AG09309 (cell line): Measurements from ENCODE around the gene VPS45.
A peak's percentile ranks its signal among the peaks of the same experiment; 100 is the strongest.

Source experiments
- DNase-seq: peaks from one replicate; pipeline ENCODE4 v3.0.0-alpha.2; 2010; ENCODE audit warnings: low read depth
- H3K4me3 ChIP-seq: 2 replicates; pipeline ENCODE4 v1.5.1; 2011; ENCODE audit warnings: mild to moderate bottlenecking, low read depth, low read length, moderate library complexity; ENCODE audit not compliant: control insufficient read depth
- TF ChIP-seq, protein P1 (sequence below): IDR thresholded peaks from 2 replicates; pipeline ENCODE4 v1.5.1; 2011; ENCODE audit warnings: mild to moderate bottlenecking, low read depth, low read length, inconsistent platforms; ENCODE audit not compliant: insufficient read depth, control insufficient read depth; ENCODE audit errors: missing control alignments

VPS45 gene

DNA sequence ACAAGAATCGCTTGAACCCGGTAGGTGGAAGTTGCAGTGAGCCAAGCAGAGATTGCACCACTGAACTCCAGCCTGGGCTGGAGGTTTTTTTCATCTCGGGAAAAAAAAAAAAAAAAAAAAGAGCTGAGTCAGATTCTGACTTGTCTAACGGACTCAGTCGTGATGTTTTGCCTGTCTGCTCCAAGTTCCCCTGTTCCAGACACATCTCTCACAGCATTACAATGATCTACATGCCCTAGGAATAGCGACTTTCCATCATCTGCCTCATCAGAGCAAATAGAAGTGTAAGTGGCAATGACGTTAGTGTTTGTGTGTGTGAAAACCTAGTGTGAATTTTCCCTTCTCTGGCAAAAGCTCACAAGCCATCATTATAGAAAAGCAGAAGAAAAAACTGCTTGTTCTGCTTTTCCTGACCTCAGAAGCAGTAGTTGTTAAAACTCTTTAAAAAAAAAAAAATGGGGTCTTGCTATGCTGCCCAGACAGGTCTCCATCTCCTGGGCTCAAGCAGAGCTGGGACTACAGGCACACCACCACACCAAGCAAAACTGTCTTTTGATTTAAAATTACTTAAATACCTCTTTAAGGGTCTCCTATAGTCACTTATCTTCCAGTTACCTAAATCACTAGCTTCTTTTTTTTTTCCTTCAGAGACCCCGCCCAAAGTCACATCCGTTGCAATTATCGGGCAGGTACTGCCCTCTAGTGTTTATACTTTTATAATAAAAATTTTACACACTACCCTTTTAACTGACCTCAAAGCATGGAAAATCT, 119.4 kb downstream of the VPS45 start:
- TF ChIP-seq, protein P1, sequence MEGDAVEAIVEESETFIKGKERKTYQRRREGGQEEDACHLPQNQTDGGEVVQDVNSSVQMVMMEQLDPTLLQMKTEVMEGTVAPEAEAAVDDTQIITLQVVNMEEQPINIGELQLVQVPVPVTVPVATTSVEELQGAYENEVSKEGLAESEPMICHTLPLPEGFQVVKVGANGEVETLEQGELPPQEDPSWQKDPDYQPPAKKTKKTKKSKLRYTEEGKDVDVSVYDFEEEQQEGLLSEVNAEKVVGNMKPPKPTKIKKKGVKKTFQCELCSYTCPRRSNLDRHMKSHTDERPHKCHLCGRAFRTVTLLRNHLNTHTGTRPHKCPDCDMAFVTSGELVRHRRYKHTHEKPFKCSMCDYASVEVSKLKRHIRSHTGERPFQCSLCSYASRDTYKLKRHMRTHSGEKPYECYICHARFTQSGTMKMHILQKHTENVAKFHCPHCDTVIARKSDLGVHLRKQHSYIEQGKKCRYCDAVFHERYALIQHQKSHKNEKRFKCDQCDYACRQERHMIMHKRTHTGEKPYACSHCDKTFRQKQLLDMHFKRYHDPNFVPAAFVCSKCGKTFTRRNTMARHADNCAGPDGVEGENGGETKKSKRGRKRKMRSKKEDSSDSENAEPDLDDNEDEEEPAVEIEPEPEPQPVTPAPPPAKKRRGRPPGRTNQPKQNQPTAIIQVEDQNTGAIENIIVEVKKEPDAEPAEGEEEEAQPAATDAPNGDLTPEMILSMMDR, result peak; percentile 32
- H3K4me3 ChIP-seq, result no peak overlapping the region
- DNase-seq, result peak; percentile 17

DNA sequence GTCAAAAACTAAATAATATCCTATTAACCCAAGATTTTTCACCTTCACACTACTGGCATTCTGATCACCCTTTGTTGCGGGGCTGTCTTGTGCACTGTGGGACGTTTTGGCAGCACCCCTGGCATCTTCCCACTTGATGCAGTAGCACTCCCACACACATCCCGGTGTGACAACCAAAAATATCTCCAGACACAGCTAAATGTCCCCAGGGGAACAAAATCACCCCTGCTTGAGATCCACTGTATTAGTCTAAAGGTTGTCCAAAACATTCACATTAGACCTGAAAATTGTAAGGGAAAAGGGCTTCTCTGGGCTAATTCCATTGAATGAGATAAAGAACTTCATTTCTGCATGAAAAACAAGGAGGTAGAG, 120.0 kb downstream of the VPS45 start:
- DNase-seq, result no peak
- H3K4me3 ChIP-seq, result no peak overlapping the region
- TF ChIP-seq, protein P1, result no peak

DNA sequence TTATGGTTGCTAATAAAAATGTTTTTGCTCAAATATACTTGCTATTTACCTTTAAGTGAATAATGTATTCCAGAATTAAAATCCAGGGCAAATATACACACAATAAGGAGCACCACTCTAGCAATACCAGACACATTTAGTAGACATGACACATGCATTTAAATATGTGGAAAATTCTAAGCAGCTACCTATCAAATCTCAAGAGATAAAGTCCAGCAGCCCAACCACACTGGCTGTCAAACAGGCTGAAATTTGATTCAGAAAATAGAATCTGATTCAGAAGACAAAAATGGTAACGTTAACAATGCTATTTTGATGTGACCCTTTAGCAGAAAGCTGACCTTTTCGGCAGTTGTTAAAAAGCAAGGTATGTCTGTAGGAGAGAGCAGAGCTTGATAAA, 124.4 kb downstream of the VPS45 start:
- peak; percentile 49 for DNase-seq
- no peak overlapping the region for H3K4me3 ChIP-seq
- TF ChIP-seq, protein P1, result no peak

DNA sequence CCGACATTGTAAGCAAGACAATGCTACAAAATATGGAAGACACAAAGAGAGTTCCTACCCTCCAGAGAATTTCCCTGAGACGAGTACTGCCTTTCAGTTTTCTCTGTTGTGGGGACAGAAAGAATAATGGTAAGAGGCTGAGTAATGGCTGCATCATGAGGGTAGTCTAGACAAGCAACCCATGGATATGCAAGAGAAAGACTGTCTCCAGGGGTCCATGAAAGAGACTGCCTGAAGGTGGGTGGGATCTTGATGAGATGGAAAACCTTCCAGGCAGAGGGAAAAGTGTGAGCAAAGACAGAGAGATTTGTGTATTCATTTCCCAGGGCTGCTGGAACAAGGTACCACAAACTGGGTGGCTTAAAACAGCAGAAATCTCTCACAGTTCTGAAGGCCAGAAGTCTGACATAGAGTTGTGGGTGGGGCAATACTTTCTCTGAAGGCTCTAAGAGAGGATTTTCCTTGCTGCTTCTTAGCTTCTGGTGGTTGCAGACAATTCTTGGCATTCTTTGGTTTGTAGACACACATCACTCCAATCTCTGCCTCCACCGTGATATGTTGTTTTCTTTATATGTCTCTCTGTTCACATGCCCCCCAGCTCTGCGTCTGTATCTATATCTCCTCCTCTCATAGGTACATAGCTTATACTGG, 126.9 kb downstream of the VPS45 start:
- DNase-seq, result peak; percentile 23
- no peak overlapping the region for H3K4me3 ChIP-seq
- TF ChIP-seq, protein P1, result no peak
